Sigmoid colon (tissue), 7 donors: Measurements from ENCODE around the gene MYO3A. TPM values are rescaled to one million over a fixed set of nuclear protein-coding genes. Genes with fewer than 3 reads are reported as not detected.

Experiments used
- DNase-seq: peaks from one replicate; pipeline ENCODE4 v3.0.0-alpha.2; 2019
- H3K27ac ChIP-seq, 4 donors: fragments of 200-600 bp; sonication (generic); one replicate each; pipeline ENCODE4 v1.5.1; 2016 to 2019; ENCODE audit warnings: mild to moderate bottlenecking in 1 of 4
- H3K27me3 ChIP-seq, 3 donors: fragments of 200-600 bp; sonication (generic); one replicate each; pipeline ENCODE4 v1.5.1; 2019; ENCODE audit warnings: mild to moderate bottlenecking in 1 of 3
- H3K36me3 ChIP-seq, 4 donors: fragments of 200-600 bp; sonication (generic); one replicate each; pipeline ENCODE4 v1.5.1; 2016 to 2019
- H3K4me1 ChIP-seq, 4 donors: fragments of 200-600 bp; sonication (generic); one replicate each; pipeline ENCODE4 v1.5.1; 2017 to 2019
- H3K4me3 ChIP-seq, 4 donors: fragments of 200-600 bp; sonication (generic); one replicate each; pipeline ENCODE4 v1.5.1; 2017 to 2019; ENCODE audit warnings: mild to moderate bottlenecking in 2 of 4, moderate library complexity in 1 of 4
- H3K9me3 ChIP-seq, 4 donors: fragments of 200-600 bp in 3 of 4; sonication (generic) in 3 of 4; one replicate each; pipeline versions ENCODE4 v1.5.1 to v1.6.1; 2013 to 2019
- CTCF ChIP-seq, 4 experiments: fragments of 450-650 bp in 3 of 4; fragments of 200-600 bp in 1 of 4; IDR thresholded peaks; one replicate each; pipeline ENCODE4 v1.5.1; 2016 to 2019; ENCODE audit warnings: antibody characterized with exemption in 4 of 4, mild to moderate bottlenecking in 3 of 4, moderate library complexity in 2 of 4
- EP300 ChIP-seq, 4 donors: sonication (generic); formaldehyde crosslinking; IDR thresholded peaks; one replicate each; pipeline ENCODE4 v1.6.1; 2017; ENCODE audit warnings: antibody characterized with exemption in 4 of 4
- POLR2A ChIP-seq, 2 donors: fragments of 450-650 bp; IDR thresholded peaks; one replicate each; pipeline ENCODE4 v1.6.1; 2016; ENCODE audit warnings: antibody characterized with exemption in 2 of 2, mild to moderate bottlenecking in 2 of 2, moderate library complexity in 2 of 2
- POLR2AphosphoS5 ChIP-seq, 4 donors: sonication (generic); formaldehyde crosslinking; IDR thresholded peaks; one replicate each; pipeline ENCODE4 v1.6.1; 2017; ENCODE audit warnings: antibody characterized with exemption in 4 of 4
- WGBS, 2 donors: extraction: QIAGEN DNeasy Blood & Tissue Kit; methylation state at CpG; one replicate each; pipeline ENCODE4 v1.1.7; 2013; 5-methylcytosine and 5-hydroxymethylcytosine counted together
- intact Hi-C: fragments of 100-400 bp; cut with DNase I; formaldehyde crosslinking; loops from one replicate; pipeline ENCODE4 v1.15.1; 2023
- polyA plus RNA-seq, 3 donors: library from polyadenylated mRNA; stranded (reverse); fragments of 200-250 nt; gene quantifications; one replicate each; pipeline ENCODE4 v1.2.3, GENCODE V29; 2013
- total RNA-seq, 4 donors: library from RNA; depleted of rRNA; stranded (reverse); fragments of >200 nt; gene quantifications; one replicate each; pipeline ENCODE4 v1.1.0, GENCODE V29; 2016
- donor health status: healthy with polysubstance abuse.
- donor health status: Bipolar disorder and iron deficiency.
- donor health status: healthy.

The MYO3A gene
- total and polyA plus RNA-seq, 7 donors, result 0.33 to 0.71 (median 0.54) TPM; not detected in 4

DNA sequence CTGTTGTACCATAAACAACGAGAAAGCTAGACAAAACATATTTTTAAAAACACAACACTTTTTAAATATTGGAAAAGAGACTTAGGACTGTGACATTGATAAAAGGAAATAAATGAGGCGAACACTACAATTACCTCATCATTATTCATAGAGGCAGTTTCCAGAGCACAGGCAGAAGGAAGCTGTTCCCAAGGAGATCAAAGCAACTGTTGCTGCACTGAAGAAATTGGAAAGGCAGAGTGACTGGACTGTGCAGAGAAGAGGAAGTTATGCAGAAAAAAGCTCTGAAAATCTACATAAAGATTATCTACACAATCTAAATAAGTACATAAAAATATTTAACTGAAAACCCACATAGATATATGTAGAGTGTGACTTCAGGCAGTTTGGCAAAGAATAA lies 32.8 kb downstream of the MYO3A start:
- WGBS, 2 donors, result 57 to 65% methylated on average over 2 of the region's 2 CpGs
- intact Hi-C loops, result no loop called here

DNA sequence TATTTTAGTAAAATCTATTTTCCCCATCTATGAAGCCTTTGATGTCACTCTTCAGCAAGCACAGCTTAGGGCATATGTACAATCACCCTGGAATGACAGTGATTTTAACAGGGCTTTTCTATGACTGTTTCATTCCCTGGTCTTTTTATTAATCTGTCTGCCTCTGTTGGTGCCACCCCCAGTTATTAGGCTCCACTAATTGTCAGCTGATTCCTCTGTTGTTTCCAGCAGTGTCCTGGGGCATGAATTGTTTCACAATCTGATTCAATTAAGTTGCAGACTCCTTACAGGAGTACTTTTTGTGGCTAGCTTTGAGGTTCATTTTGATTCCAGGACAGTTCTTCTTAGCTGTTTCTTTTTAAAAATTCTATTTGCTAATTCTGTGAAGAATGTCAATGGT lies 38.6 kb downstream of the MYO3A start:
- no peaks in the 10 kb centered on the region for H3K9me3 ChIP-seq
- intact Hi-C loops, result no loop called here
- no peak for TF ChIP-seq EP300 (IDR thresholded peaks at IDR 0.05)
- no peak for TF ChIP-seq CTCF (IDR thresholded peaks at IDR 0.05)
- no peak for TF ChIP-seq POLR2A (IDR thresholded peaks at IDR 0.05)
- TF ChIP-seq POLR2AphosphoS5 (IDR thresholded peaks at IDR 0.05), result no peak

More for the DNA sequence above, 32.8 kb downstream of the MYO3A start:
- Histone ChIP-seq H3K27me3 (no peaks in the 10 kb centered on the region), H3K27ac (no peak overlapping the region), H3K4me1 (no peaks in the 10 kb centered on the region), H3K36me3 (no peaks in the 10 kb centered on the region), H3K4me3 (no peak overlapping the region), H3K9me3 (no peaks in the 10 kb centered on the region)
- no peak for TF ChIP-seq CTCF (IDR thresholded peaks at IDR 0.05)
- no peak for TF ChIP-seq POLR2AphosphoS5 (IDR thresholded peaks at IDR 0.05)
- TF ChIP-seq POLR2A (IDR thresholded peaks at IDR 0.05), result no peak
- TF ChIP-seq EP300 (IDR thresholded peaks at IDR 0.05), result no peak
- DNase-seq, result no peak

GRCh38 chr10:25974897-25975459 lies 40.9 kb downstream of the MYO3A start:
- WGBS, 2 donors, result 86 to 89% methylated on average over 3 of the region's 3 CpGs
- Histone ChIP-seq H3K27ac (no peak overlapping the region), H3K27me3 (no peaks in the 10 kb centered on the region), H3K9me3 (no peaks in the 10 kb centered on the region), H3K36me3 (no peaks in the 10 kb centered on the region), H3K4me1 (no peaks in the 10 kb centered on the region), H3K4me3 (no peak overlapping the region)
- TF ChIP-seq POLR2A (IDR thresholded peaks at IDR 0.05) (no peak), CTCF (IDR thresholded peaks at IDR 0.05) (no peak), EP300 (IDR thresholded peaks at IDR 0.05) (no peak), POLR2AphosphoS5 (IDR thresholded peaks at IDR 0.05) (no peak)
- intact Hi-C loops, result no loop called here
- DNase-seq, result no peak

More for the DNA sequence above, 38.6 kb downstream of the MYO3A start:
- DNase-seq, result no peak
- Histone ChIP-seq H3K27me3 (no peaks in the 10 kb centered on the region), H3K4me3 (no peak overlapping the region), H3K27ac (no peak overlapping the region), H3K36me3 (no peaks in the 10 kb centered on the region), H3K4me1 (no peaks in the 10 kb centered on the region)

DNA sequence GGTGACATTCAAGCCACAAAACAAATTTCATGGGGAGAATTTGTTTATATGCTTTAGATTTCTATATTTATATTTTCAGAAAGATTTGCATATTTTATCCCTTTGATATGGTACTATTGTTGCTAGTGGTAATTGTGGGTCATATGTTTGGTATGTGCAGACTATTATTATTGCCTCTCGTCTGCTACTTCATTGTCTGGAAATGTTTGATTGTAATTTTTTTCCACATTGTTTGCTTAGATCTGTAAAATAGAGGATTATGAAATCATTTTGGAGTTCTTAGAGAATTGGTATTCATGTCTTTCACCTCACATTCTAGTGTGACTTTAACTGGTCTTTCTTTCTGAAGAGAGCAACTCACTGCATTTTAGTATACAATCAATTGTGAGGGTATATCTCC lies 44.7 kb downstream of the MYO3A start:
- intact Hi-C loops, result no loop called here
- H3K4me3 ChIP-seq, result no peak overlapping the region
- peaks cover 0 to 2% (median 0%) of the 10 kb centered on the region in 4 donors for H3K9me3 ChIP-seq
- no peaks in the 10 kb centered on the region for H3K4me1 ChIP-seq
- H3K36me3 ChIP-seq, result no peaks in the 10 kb centered on the region
- H3K27me3 ChIP-seq, result no peaks in the 10 kb centered on the region
- DNase-seq, result no peak
- H3K27ac ChIP-seq, result no peak overlapping the region
- WGBS, 2 donors, result 42 to 76% methylated on average over 1 of the region's 1 CpG
- TF ChIP-seq POLR2AphosphoS5 (IDR thresholded peaks at IDR 0.05) (no peak), EP300 (IDR thresholded peaks at IDR 0.05) (no peak), CTCF (IDR thresholded peaks at IDR 0.05) (no peak), POLR2A (IDR thresholded peaks at IDR 0.05) (no peak)

DNA sequence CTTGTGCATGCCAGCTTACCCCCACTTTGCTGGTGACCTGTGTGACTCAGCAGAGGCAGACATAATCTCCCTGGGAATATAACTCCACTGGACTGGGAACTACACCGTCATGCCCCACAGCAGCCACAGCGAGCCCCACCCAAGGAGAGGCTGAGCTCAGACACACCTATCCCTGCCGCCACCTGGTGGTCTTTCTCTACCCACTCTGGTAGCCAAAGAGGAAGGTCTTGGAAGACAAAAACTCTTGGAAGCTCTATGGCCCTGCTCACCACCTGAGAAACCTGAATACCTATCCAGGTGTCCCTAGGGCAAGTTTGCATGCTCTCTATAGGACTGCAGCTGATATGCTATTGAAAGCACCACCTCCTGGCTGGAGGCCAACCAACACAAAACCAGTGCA lies 48.1 kb downstream of the MYO3A start:
- no peaks in the 10 kb centered on the region for H3K4me1 ChIP-seq
- peaks cover 0 to 2% (median 0%) of the 10 kb centered on the region in 4 donors for H3K9me3 ChIP-seq
- H3K27me3 ChIP-seq, result no peaks in the 10 kb centered on the region
- H3K27ac ChIP-seq, result no peak overlapping the region
- DNase-seq, result no peak
- H3K4me3 ChIP-seq, result no peak overlapping the region
- WGBS, 2 donors, result 52 to 89% methylated on average over 3 of the region's 3 CpGs
- TF ChIP-seq POLR2AphosphoS5 (IDR thresholded peaks at IDR 0.05), result no peak
- no peak for TF ChIP-seq CTCF (IDR thresholded peaks at IDR 0.05)
- no peak for TF ChIP-seq POLR2A (IDR thresholded peaks at IDR 0.05)
- no peak for TF ChIP-seq EP300 (IDR thresholded peaks at IDR 0.05)
- intact Hi-C loops, result no loop called here
- H3K36me3 ChIP-seq, result no peaks in the 10 kb centered on the region
